Testis (tissue), 3 donors: Measurements from ENCODE around the gene ITGAD. TPM values are rescaled to one million over a fixed set of nuclear protein-coding genes. Genes with fewer than 3 reads are reported as not detected.
A peak's percentile ranks its signal among the peaks of the same experiment; 100 is the strongest.

Experiments used
- DNase-seq: peaks from one replicate; pipeline ENCODE4 v3.0.0-alpha.2; 2019
- H3K27ac ChIP-seq, 2 donors: fragments of 200-600 bp; sonication (generic); one replicate each; pipeline ENCODE4 v1.5.1; 2019
- H3K27me3 ChIP-seq: fragments of 200-600 bp; sonication (generic); one replicate; pipeline ENCODE4 v1.5.1; 2019
- H3K36me3 ChIP-seq: fragments of 200-600 bp; sonication (generic); one replicate; pipeline ENCODE4 v1.5.1; 2017; ENCODE audit warnings: low read depth; ENCODE audit errors: missing control alignments
- H3K4me1 ChIP-seq: fragments of 200-600 bp; sonication (generic); one replicate; pipeline ENCODE4 v1.5.1; 2019
- H3K4me3 ChIP-seq, 2 donors: fragments of 200-600 bp; sonication (generic); one replicate each; pipeline ENCODE4 v1.5.1; 2017 to 2019
- H3K9me3 ChIP-seq: fragments of 200-600 bp; sonication (generic); one replicate; pipeline ENCODE4 v1.5.1; 2017
- POLR2A ChIP-seq: fragments of 450-650 bp; IDR thresholded peaks from one replicate; pipeline ENCODE4 v1.6.1; 2017; ENCODE audit warnings: antibody characterized with exemption, mild to moderate bottlenecking, moderate library complexity
- WGBS, 2 donors: methylation state at CpG; one replicate each; pipeline ENCODE4 v1.1.5; 2018; 5-methylcytosine and 5-hydroxymethylcytosine counted together
- intact Hi-C: fragments of 100-400 bp; cut with DNase I; formaldehyde crosslinking; loops from one replicate; pipeline ENCODE4 v1.15.1; 2023; ENCODE audit warnings: low total_unique reads
- polyA plus RNA-seq: library from polyadenylated mRNA; stranded (reverse); fragments of 350-450 nt; fragmentation: Illumina TruSeq; extraction: RNeasy Lipid Tissue Mini Kit (QIAGEN cat#74804); gene quantifications from one replicate; pipeline ENCODE4 v1.2.3, GENCODE V29; 2014; ENCODE audit warnings: low read depth, low replicate concordance; ENCODE audit not compliant: insufficient read depth
- total RNA-seq, 2 donors: library from RNA; depleted of rRNA; stranded (reverse); fragments of >200 nt; gene quantifications; one replicate each; pipeline ENCODE4 v1.2.3, GENCODE V29; 2016
- TF ChIP-seq, protein P1 (sequence below), 3 experiments: fragments of 450-650 bp in 2 of 3; fragments of 200-600 bp in 1 of 3; sonication (generic) in 1 of 3; IDR thresholded peaks; one replicate each; pipeline ENCODE4 v1.5.1; 2016 to 2019; ENCODE audit warnings: antibody characterized with exemption in 3 of 3, mild to moderate bottlenecking in 2 of 3, moderate library complexity in 1 of 3

ITGAD gene
- total and polyA plus RNA-seq, 3 donors from 2014 or later: 0.19 TPM; not detected in 2

DNA sequence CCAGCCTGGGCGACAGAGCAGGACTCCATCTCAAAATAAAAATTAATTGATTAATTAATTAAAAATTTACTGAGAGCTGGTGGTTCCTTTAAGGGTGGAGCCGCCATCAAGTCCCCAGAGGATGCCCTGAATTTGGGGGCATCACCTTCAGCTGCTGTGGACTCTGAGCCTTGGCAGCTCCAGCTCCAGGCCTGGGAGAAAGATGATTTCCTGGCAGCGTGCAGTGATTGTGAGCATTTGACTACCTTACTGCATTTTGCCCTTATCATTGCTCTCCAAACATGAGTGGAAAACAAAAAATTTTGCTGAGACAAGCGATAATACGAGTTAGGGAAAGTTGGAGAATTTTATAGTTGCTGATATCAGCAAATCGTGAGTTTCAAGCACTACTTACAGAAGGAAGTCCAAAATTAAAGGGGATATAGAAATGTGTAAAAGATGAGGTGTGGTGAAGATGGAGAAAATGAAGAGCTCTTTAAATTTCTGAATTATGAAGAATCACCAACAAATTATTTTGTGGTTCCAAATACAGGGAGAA is 2.6 kb upstream of the ITGAD start:
- Histone ChIP-seq H3K4me3 (no peak overlapping the region), H3K36me3 (no peaks in the 10 kb centered on the region), H3K9me3 (no peaks in the 10 kb centered on the region), H3K27ac (no peak overlapping the region), H3K4me1 (no peaks in the 10 kb centered on the region), H3K27me3 (no peaks in the 10 kb centered on the region)
- TF ChIP-seq POLR2A: no peak
- TF ChIP-seq, protein P1, sequence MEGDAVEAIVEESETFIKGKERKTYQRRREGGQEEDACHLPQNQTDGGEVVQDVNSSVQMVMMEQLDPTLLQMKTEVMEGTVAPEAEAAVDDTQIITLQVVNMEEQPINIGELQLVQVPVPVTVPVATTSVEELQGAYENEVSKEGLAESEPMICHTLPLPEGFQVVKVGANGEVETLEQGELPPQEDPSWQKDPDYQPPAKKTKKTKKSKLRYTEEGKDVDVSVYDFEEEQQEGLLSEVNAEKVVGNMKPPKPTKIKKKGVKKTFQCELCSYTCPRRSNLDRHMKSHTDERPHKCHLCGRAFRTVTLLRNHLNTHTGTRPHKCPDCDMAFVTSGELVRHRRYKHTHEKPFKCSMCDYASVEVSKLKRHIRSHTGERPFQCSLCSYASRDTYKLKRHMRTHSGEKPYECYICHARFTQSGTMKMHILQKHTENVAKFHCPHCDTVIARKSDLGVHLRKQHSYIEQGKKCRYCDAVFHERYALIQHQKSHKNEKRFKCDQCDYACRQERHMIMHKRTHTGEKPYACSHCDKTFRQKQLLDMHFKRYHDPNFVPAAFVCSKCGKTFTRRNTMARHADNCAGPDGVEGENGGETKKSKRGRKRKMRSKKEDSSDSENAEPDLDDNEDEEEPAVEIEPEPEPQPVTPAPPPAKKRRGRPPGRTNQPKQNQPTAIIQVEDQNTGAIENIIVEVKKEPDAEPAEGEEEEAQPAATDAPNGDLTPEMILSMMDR (IDR thresholded peaks at IDR 0.05): no peak
- no peak for DNase-seq
- WGBS, 2 donors: 55 to 77% methylated on average over 6 of the region's 6 CpGs
- intact Hi-C loops: no loop called here

DNA sequence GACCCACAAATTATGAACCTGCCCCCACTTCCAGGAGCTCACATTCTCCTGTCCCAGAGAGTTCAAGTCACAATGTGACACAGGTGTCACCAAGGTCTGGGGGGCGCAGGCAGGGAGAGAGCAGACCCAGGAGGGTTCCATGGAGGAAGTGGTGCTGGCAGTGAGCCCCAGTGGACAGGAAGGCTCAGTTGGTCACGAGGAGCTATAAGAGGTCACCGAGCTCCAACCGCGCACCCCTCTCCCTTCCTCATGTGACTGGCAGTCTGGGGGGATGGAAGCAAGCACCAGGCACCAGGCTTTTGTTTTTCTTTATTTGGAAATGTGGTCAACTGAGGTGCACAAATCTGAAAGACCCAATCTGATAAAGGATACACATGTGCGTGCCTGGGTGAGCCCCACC is 2.5 kb downstream of the ITGAD start:
- Histone ChIP-seq H3K4me1 (no peaks in the 10 kb centered on the region), H3K4me3 (no peak overlapping the region), H3K27me3 (no peaks in the 10 kb centered on the region), H3K36me3 (no peaks in the 10 kb centered on the region), H3K27ac (no peak overlapping the region), H3K9me3 (no peaks in the 10 kb centered on the region)
- peak; percentile 35 for DNase-seq
- WGBS, 2 donors: 76 to 79% methylated on average over 2 to 6 of the region's 6 CpGs
- intact Hi-C loops: no loop called here
- TF ChIP-seq POLR2A: no peak

- no peaks in the 10 kb centered on the region for H3K27me3 ChIP-seq
- intact Hi-C loops: no loop called here
- H3K9me3 ChIP-seq: no peaks in the 10 kb centered on the region
- no peak for DNase-seq
- H3K4me3 ChIP-seq: no peak overlapping the region
- TF ChIP-seq POLR2A: no peak
- TF ChIP-seq, protein P1 (IDR thresholded peaks at IDR 0.05): no peak
- H3K36me3 ChIP-seq: no peaks in the 10 kb centered on the region
- WGBS, 2 donors: 77 to 88% methylated on average over 2 to 18 of the region's 18 CpGs
- no peak overlapping the region for H3K27ac ChIP-seq
- peaks cover 4% of the 10 kb centered on the region for H3K4me1 ChIP-seq
Measured at GRCh38 chr16:31397096-31397660, 4.0 kb downstream of the ITGAD start.

DNA sequence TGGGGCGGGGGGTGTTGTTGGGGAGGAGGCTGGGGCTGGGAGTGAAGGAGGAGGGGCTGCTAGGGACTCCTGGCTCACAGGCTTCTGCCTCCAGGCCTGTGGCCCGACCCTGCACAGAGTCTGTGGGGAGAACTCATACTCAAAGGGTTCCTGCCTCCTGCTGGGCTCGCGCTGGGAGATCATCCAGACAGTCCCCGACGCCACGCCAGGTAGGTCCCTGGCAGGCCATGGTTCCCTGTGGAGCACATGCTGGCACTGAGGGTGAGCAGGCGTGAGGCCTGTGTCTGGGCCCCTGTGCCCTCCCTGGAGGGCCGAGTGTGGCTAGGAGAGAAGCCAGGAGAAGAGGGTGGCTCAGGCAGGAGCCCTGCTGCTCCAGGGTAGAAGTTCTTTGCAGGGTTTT is 4.6 kb downstream of the ITGAD start:
- no peak for DNase-seq
- 78 to 86% methylated on average over 7 to 9 of the region's 9 CpGs for WGBS, 2 donors

DNA sequence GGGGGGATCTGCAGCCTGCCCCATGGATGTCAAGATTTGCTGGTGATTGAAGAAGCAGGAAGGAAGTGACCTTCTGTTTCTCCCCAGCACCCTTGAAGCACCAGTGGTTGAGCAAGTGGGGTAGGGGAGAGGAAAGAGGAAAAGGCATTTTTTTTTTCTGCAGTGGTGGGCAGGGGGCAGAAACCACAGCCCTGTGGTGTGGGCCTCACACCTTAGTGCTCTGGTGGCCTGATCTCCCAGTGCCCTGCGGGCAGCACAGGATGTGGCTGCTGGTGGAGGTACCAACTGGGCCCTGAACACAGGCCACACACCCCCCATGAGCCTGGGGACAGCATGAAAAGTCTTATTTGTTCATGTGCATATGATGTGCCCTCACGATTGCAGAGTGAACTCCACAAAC is 7.1 kb downstream of the ITGAD start:
- WGBS, 2 donors: 83 to 85% methylated on average over 1 to 2 of the region's 2 CpGs
- DNase-seq: no peak
- H3K27me3 ChIP-seq: no peaks in the 10 kb centered on the region
- H3K9me3 ChIP-seq: no peaks in the 10 kb centered on the region
- H3K4me3 ChIP-seq: no peak overlapping the region
- no peaks in the 10 kb centered on the region for H3K36me3 ChIP-seq
- no peak overlapping the region for H3K27ac ChIP-seq
- no peak for TF ChIP-seq POLR2A
- TF ChIP-seq, protein P1 (IDR thresholded peaks at IDR 0.05): no peak
- peaks cover 4% of the 10 kb centered on the region for H3K4me1 ChIP-seq
- intact Hi-C loops: no loop called here

More for the DNA sequence above, 4.6 kb downstream of the ITGAD start:
- intact Hi-C loops: no loop called here
- no peak for TF ChIP-seq POLR2A
- TF ChIP-seq, protein P1 (IDR thresholded peaks at IDR 0.05): no peak
- no peaks in the 10 kb centered on the region for H3K9me3 ChIP-seq
- H3K27me3 ChIP-seq: no peaks in the 10 kb centered on the region
- H3K4me3 ChIP-seq: no peak overlapping the region
- no peak overlapping the region for H3K27ac ChIP-seq
- no peaks in the 10 kb centered on the region for H3K36me3 ChIP-seq
- H3K4me1 ChIP-seq: peaks cover 4% of the 10 kb centered on the region
